GM12892 (cell line): ENCODE data around the gene VTI1B.
A peak's percentile ranks its signal among the peaks of the same experiment; 100 is the strongest.
"Not testable (repeated sequence)": the region's sequence is repeated elsewhere in the genome, so short reads cannot be mapped to it uniquely, and the experiment has no call there.

Experiments used
- DNase-seq: peaks from one replicate; pipeline ENCODE4 v3.0.0; 2011; ENCODE audit not compliant: insufficient read length
- FAIRE-seq: peaks from 2 replicates; lab custom pipeline; 2011; peaks lifted over from hg19 to GRCh38; lab: Jason Lieb, UNC
- POLR2A ChIP-seq: IDR thresholded peaks from 2 replicates; pipeline ENCODE4 v1.6.1; 2011; ENCODE audit warnings: low read depth, low read length, control low read depth
- POLR2AphosphoS5 ChIP-seq: IDR thresholded peaks from 2 replicates; pipeline ENCODE4 v1.6.1; 2011; ENCODE audit warnings: low read depth, low read length, control low read depth
- TAF1 ChIP-seq: IDR thresholded peaks from 2 replicates; pipeline ENCODE4 v1.6.1; 2011; ENCODE audit warnings: low read depth, mild to moderate bottlenecking, control low read depth, low read length, borderline replicate concordance

The VTI1B gene

GRCh38 chr14:67618617-67619063 is 55.8 kb downstream of the VTI1B start:
- no peak for DNase-seq

GRCh38 chr14:67610491-67610890 is 63.9 kb downstream of the VTI1B start:
- FAIRE-seq = no peak
- no peak for DNase-seq
- no peak for TF ChIP-seq TAF1
- no peak for TF ChIP-seq POLR2A
- no peak for TF ChIP-seq POLR2AphosphoS5

More at GRCh38 chr14:67618617-67619063, 55.8 kb downstream of the VTI1B start:
- TF ChIP-seq POLR2AphosphoS5 (no peak), POLR2A (no peak), TAF1 (no peak)
- FAIRE-seq = peak; percentile 9

- FAIRE-seq = no peak
- TF ChIP-seq POLR2AphosphoS5 (no peak), POLR2A (no peak), TAF1 (no peak)
- no peak for DNase-seq
These were observed 64.7 kb downstream of the VTI1B start for GRCh38 chr14:67609642-67610310.

GRCh38 chr14:67607646-67608045 is 66.8 kb downstream of the VTI1B start:
- TF ChIP-seq TAF1 (no peak), POLR2AphosphoS5 (no peak), POLR2A (no peak)
- FAIRE-seq (no peak), DNase-seq (no peak)

- no peak for DNase-seq
- TF ChIP-seq TAF1 (no peak), POLR2AphosphoS5 (no peak), POLR2A (no peak)
- peak; percentile 87 for FAIRE-seq
These were observed 71.4 kb downstream of the VTI1B start for GRCh38 chr14:67602995-67603545.

GRCh38 chr14:67602076-67602475 is 72.4 kb downstream of the VTI1B start:
- TF ChIP-seq TAF1 (no peak), POLR2AphosphoS5 (no peak), POLR2A (no peak)
- DNase-seq (no peak), FAIRE-seq (no peak)

GRCh38 chr14:67600562-67600974 is 73.9 kb downstream of the VTI1B start:
- not testable (repeated sequence) for FAIRE-seq, DNase-seq

- DNase-seq (peak; percentile 92), FAIRE-seq (peak; percentile 99)
- TF ChIP-seq TAF1 = no peak
- peak; percentile 87 for TF ChIP-seq POLR2A
- peak; percentile 71 for TF ChIP-seq POLR2AphosphoS5
These were observed 74.5 kb downstream of the VTI1B start, which contains the start of gene PIGH for GRCh38 chr14:67599698-67600561. TSS of gene PIGH (minus strand) at chr14:67600268. CDS start at chr14:67600203, 65 bp downstream.
